HepG2 (cell line): ENCODE measurements around the gene PMVK. TPM values are rescaled to one million over a fixed set of nuclear protein-coding genes. Genes with fewer than 3 reads are reported as not detected.

Source experiments
- CHCHD3 ChIP-seq: sonication (generic); formaldehyde crosslinking; IDR thresholded peaks from 2 replicates; pipeline ENCODE4 v1.8.0; 2022; ENCODE audit warnings: mild to moderate bottlenecking, missing genetic modification reagents, moderate library complexity
- DR1 ChIP-seq: sonication (generic); formaldehyde crosslinking; IDR thresholded peaks from 2 replicates; pipeline ENCODE4 v1.8.0; 2021; ENCODE audit warnings: mild to moderate bottlenecking, missing genetic modification reagents, inconsistent platforms
- EEA1 ChIP-seq: sonication (generic); formaldehyde crosslinking; IDR thresholded peaks from 2 replicates; pipeline ENCODE4 v1.5.1; 2020; ENCODE audit warnings: mild to moderate bottlenecking, missing genetic modification reagents, borderline replicate concordance
- NCOA2 ChIP-seq: sonication (generic); formaldehyde crosslinking; IDR thresholded peaks from 2 replicates; pipeline ENCODE4 v1.8.0; 2022; ENCODE audit warnings: inconsistent platforms
- SCMH1 ChIP-seq: sonication (generic); formaldehyde crosslinking; IDR thresholded peaks from 2 replicates; pipeline ENCODE4 v1.9.0; 2021; ENCODE audit warnings: missing genetic modification reagents, mild to moderate bottlenecking, borderline replicate concordance
- TCF12 ChIP-seq, 2 experiments: fragments of 450-650 bp in 1 of 2; sonication (generic) in 1 of 2; formaldehyde crosslinking in 1 of 2; IDR thresholded peaks; 2 replicates each; pipeline versions ENCODE4 v1.6.1 to v1.8.0; 2017 to 2022; ENCODE audit warnings: antibody characterized with exemption in 1 of 2, mild to moderate bottlenecking in 1 of 2, missing genetic modification reagents in 1 of 2, moderate library complexity in 1 of 2
- THAP11 ChIP-seq: IDR thresholded peaks from 2 replicates; pipeline ENCODE4 v1.6.1; 2016; ENCODE audit warnings: missing biosample characterization, missing genetic modification reagents
- ZNF143 ChIP-seq: sonication (generic); formaldehyde crosslinking; IDR thresholded peaks from 2 replicates; pipeline ENCODE4 v1.4.0; 2020; ENCODE audit warnings: missing genetic modification reagents
- ZNF205 ChIP-seq: IDR thresholded peaks from 2 replicates; pipeline ENCODE4 v1.6.1; 2018; ENCODE audit warnings: missing biosample characterization, missing genetic modification reagents
- ZNF720 ChIP-seq: sonication (generic); formaldehyde crosslinking; IDR thresholded peaks from 2 replicates; pipeline ENCODE4 v1.4.0; 2020; ENCODE audit warnings: missing genetic modification reagents
- ZNF766 ChIP-seq: sonication (generic); formaldehyde crosslinking; IDR thresholded peaks from 2 replicates; pipeline ENCODE4 v1.5.0; 2020; ENCODE audit warnings: missing genetic modification reagents, borderline replicate concordance
- ZNF883 ChIP-seq: sonication (generic); formaldehyde crosslinking; IDR thresholded peaks from 2 replicates; pipeline ENCODE4 v1.5.1; 2020; ENCODE audit warnings: mild to moderate bottlenecking, missing genetic modification reagents; ENCODE audit errors: not compliant biosample characterization
- polyA plus RNA-seq, 8 experiments: library from polyadenylated mRNA; depleted of rRNA in 3 of 8; stranded (reverse) in 7 of 8; unstranded in 1 of 8; fragments of >200 nt; fragmentation: Illumina TruSeq in 4 of 8; extraction: Trizol in 4 of 8; gene quantifications; 2 replicates each; pipeline versions ENCODE4 v1.2.1 to v1.2.3, GENCODE V29; 2011 to 2016; ENCODE audit warnings: low read depth in 4 of 8, missing spikeins in 1 of 8, mixed read lengths in 1 of 8; ENCODE audit not compliant: insufficient read depth in 1 of 8
- total RNA-seq, 5 experiments: library from RNA; depleted of rRNA; stranded (reverse); fragments of >200 nt; fragmentation: Illumina TruSeq; extraction: Trizol; gene quantifications; 2 replicates each; pipeline ENCODE4 v1.2.3, GENCODE V29; 2016; ENCODE audit warnings: low read depth in 1 of 5
- TF ChIP-seq, protein P1 (sequence below): sonication (generic); formaldehyde crosslinking; IDR thresholded peaks from 2 replicates; pipeline ENCODE4 v1.5.0; 2020; ENCODE audit warnings: mild to moderate bottlenecking, missing genetic modification reagents
- TF ChIP-seq, protein P2 (sequence below): sonication (generic); formaldehyde crosslinking; IDR thresholded peaks from 2 replicates; pipeline ENCODE4 v1.4.0; 2020; ENCODE audit warnings: missing genetic modification reagents, borderline replicate concordance
- TF ChIP-seq, protein P3 (sequence below): sonication (generic); formaldehyde crosslinking; IDR thresholded peaks from 2 replicates; pipeline ENCODE4 v1.4.0; 2020; ENCODE audit warnings: mild to moderate bottlenecking, missing genetic modification reagents
- TF ChIP-seq, protein P4 (sequence below): IDR thresholded peaks from 2 replicates; pipeline ENCODE4 v1.6.1; 2016; ENCODE audit warnings: mild to moderate bottlenecking, missing biosample characterization, missing genetic modification reagents
- TF ChIP-seq, protein P5 (sequence below): sonication (generic); formaldehyde crosslinking; IDR thresholded peaks from 2 replicates; pipeline ENCODE4 v1.4.0; 2020; ENCODE audit warnings: mild to moderate bottlenecking, missing genetic modification reagents, borderline replicate concordance

Gene PMVK
- total and polyA plus RNA-seq, 2 of the 13 experiments (the other 11 are each of a cell fraction or from before 2014, with no cell fraction given), result 3.9 to 12.6 TPM

DNA sequence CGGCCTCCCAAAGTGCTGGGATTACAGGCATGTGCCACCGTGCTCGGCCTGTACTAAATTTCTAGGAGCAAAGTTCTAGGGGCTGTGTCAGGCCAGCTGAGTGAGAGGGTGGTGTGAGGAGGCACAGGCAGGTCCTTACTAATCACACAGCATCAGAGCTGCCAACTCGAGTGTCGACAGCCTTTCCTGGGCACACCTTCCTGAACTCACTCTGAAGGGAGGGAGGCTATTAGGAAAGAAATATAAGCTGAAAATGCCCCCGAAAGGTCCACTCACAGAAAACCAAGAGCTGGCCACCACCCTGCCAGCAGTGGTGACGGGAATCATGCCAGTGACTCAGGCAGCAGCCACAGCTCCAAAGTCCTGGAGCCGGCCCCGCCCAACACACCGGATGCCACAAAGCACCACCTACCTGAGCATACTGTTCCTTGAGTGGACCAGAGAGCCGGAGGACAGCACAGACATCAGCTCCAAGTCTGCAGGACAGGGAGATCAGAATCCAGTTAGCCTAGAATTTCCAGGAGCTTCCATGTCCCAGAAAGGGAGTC is 4.5 kb downstream of the PMVK start (continued):
- TF ChIP-seq, protein P1, sequence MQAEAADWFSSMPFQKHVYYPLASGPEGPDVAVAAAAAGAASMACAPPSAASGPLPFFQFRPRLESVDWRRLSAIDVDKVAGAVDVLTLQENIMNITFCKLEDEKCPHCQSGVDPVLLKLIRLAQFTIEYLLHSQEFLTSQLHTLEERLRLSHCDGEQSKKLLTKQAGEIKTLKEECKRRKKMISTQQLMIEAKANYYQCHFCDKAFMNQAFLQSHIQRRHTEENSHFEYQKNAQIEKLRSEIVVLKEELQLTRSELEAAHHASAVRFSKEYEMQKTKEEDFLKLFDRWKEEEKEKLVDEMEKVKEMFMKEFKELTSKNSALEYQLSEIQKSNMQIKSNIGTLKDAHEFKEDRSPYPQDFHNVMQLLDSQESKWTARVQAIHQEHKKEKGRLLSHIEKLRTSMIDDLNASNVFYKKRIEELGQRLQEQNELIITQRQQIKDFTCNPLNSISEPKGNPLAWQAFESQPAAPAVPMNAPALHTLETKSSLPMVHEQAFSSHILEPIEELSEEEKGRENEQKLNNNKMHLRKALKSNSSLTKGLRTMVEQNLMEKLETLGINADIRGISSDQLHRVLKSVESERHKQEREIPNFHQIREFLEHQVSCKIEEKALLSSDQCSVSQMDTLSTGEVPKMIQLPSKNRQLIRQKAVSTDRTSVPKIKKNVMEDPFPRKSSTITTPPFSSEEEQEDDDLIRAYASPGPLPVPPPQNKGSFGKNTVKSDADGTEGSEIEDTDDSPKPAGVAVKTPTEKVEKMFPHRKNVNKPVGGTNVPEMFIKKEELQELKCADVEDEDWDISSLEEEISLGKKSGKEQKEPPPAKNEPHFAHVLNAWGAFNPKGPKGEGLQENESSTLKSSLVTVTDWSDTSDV (CRISPR knock-in tag), result no peak
- TF ChIP-seq, protein P2, sequence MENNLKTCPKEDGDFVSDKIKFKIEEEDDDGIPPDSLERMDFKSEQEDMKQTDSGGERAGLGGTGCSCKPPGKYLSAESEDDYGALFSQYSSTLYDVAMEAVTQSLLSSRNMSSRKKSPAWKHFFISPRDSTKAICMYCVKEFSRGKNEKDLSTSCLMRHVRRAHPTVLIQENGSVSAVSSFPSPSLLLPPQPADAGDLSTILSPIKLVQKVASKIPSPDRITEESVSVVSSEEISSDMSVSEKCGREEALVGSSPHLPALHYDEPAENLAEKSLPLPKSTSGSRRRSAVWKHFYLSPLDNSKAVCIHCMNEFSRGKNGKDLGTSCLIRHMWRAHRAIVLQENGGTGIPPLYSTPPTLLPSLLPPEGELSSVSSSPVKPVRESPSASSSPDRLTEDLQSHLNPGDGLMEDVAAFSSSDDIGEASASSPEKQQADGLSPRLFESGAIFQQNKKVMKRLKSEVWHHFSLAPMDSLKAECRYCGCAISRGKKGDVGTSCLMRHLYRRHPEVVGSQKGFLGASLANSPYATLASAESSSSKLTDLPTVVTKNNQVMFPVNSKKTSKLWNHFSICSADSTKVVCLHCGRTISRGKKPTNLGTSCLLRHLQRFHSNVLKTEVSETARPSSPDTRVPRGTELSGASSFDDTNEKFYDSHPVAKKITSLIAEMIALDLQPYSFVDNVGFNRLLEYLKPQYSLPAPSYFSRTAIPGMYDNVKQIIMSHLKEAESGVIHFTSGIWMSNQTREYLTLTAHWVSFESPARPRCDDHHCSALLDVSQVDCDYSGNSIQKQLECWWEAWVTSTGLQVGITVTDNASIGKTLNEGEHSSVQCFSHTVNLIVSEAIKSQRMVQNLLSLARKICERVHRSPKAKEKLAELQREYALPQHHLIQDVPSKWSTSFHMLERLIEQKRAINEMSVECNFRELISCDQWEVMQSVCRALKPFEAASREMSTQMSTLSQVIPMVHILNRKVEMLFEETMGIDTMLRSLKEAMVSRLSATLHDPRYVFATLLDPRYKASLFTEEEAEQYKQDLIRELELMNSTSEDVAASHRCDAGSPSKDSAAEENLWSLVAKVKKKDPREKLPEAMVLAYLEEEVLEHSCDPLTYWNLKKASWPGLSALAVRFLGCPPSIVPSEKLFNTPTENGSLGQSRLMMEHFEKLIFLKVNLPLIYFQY (CRISPR knock-in tag), result no peak
- TF ChIP-seq ZNF720 (CRISPR knock-in tag) (no peak), DR1 (CRISPR knock-in tag) (no peak), ZNF883 (CRISPR knock-in tag) (peak; percentile 60), NCOA2 (CRISPR knock-in tag) (0 out of 2 replicates have a peak, but pooled peaks have one; percentile 25), ZNF143 (CRISPR knock-in tag) (no peak), ZNF766 (CRISPR knock-in tag) (no peak), TCF12 (IDR thresholded peaks at IDR 0.05) (no peak), TCF12 (CRISPR knock-in tag; IDR thresholded peaks at IDR 0.05) (no peak), ZNF205 (CRISPR knock-in tag) (no peak), EEA1 (CRISPR knock-in tag) (no peak), SCMH1 (no peak), CHCHD3 (CRISPR knock-in tag) (no peak), THAP11 (no peak; the same call in 1 of the 2 replicates)
- TF ChIP-seq, protein P3, sequence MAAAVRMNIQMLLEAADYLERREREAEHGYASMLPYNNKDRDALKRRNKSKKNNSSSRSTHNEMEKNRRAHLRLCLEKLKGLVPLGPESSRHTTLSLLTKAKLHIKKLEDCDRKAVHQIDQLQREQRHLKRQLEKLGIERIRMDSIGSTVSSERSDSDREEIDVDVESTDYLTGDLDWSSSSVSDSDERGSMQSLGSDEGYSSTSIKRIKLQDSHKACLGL (CRISPR knock-in tag), result no peak
- TF ChIP-seq, protein P4, sequence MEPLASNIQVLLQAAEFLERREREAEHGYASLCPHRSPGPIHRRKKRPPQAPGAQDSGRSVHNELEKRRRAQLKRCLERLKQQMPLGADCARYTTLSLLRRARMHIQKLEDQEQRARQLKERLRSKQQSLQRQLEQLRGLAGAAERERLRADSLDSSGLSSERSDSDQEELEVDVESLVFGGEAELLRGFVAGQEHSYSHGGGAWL (CRISPR knock-in tag), result 0 out of 2 replicates have a peak, but pooled peaks have one; percentile 51
- TF ChIP-seq, protein P5, sequence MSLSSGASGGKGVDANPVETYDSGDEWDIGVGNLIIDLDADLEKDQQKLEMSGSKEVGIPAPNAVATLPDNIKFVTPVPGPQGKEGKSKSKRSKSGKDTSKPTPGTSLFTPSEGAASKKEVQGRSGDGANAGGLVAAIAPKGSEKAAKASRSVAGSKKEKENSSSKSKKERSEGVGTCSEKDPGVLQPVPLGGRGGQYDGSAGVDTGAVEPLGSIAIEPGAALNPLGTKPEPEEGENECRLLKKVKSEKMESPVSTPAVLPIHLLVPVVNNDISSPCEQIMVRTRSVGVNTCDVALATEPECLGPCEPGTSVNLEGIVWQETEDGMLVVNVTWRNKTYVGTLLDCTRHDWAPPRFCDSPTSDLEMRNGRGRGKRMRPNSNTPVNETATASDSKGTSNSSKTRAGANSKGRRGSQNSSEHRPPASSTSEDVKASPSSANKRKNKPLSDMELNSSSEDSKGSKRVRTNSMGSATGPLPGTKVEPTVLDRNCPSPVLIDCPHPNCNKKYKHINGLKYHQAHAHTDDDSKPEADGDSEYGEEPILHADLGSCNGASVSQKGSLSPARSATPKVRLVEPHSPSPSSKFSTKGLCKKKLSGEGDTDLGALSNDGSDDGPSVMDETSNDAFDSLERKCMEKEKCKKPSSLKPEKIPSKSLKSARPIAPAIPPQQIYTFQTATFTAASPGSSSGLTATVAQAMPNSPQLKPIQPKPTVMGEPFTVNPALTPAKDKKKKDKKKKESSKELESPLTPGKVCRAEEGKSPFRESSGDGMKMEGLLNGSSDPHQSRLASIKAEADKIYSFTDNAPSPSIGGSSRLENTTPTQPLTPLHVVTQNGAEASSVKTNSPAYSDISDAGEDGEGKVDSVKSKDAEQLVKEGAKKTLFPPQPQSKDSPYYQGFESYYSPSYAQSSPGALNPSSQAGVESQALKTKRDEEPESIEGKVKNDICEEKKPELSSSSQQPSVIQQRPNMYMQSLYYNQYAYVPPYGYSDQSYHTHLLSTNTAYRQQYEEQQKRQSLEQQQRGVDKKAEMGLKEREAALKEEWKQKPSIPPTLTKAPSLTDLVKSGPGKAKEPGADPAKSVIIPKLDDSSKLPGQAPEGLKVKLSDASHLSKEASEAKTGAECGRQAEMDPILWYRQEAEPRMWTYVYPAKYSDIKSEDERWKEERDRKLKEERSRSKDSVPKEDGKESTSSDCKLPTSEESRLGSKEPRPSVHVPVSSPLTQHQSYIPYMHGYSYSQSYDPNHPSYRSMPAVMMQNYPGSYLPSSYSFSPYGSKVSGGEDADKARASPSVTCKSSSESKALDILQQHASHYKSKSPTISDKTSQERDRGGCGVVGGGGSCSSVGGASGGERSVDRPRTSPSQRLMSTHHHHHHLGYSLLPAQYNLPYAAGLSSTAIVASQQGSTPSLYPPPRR (CRISPR knock-in tag), result peak; percentile 33; the same call in 1 of the 2 replicates
